Measurements from ENCODE around the gene HFE.
A peak's percentile ranks its signal among the peaks of the same experiment; 100 is the strongest.

DNA sequence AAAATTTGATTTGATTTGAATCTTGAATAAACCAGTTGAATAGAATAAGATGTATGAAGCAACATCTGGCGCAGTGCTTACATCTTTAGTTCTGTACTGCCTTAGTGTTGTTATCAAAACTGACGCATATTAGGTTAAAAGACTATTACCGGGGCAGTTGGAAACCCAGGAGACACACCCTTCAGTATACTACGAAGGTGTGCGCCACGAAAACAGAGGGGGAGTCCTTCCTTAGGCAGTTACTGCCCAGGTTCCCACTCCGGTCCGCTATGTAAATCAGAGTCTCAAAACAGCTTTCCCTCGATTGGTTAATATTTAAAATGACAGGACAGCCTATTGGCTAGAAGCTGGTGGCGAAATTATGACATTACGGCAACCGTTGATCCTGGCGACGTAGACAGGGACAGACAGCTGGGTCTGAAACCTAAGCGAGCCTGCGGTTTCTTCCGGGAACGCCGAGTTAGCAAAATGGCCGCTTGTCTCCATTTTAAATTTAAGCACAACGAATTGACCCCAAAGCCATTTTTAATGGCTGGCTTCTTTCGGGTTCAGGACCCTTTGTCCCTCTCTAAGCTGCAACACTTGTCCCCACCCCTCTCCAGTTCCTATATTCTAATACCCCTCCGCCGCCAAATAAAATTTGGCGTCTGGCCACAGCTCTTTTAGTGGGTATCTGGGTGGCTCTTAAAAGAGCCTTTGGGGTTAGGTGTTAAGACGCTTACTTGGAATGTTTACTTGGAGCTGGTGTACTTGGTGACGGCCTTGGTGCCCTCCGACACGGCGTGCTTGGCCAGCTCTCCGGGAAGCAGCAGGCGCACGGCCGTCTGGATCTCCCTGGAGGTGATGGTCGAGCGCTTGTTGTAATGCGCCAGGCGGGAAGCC lies 35.8 kb downstream of the HFE start:
- TF ChIP-seq ZNF274 (IDR thresholded peaks at IDR 0.05; ENCODE audit: low read depth, low read length), result no peak
- TF ChIP-seq YY1 (IDR thresholded peaks at IDR 0.05; ENCODE audit: insufficient read depth, insufficient read length), result peak; percentile 45
- TF ChIP-seq SUZ12 (IDR thresholded peaks at IDR 0.05; ENCODE audit: extremely low read depth, insufficient read depth, insufficient read length), result no peak

All from NT2/D1 (cell line).